Stimulated activated CD4-positive, alpha-beta T cell treated with anti-CD3 and anti-CD28 coated beads, Interleukin-2, amount 100 ng/mL, for 4 hours (primary cell): ENCODE results near the gene ZFR.
"Not testable (repeated sequence)": the region's sequence is repeated elsewhere in the genome, so short reads cannot be mapped to it uniquely, and the experiment has no call there.

Source experiments
- DNase-seq: peaks from one replicate; pipeline ENCODE4 v3.0.0-alpha.2; 2020; ENCODE audit warnings: low read depth

The ZFR gene

DNA sequence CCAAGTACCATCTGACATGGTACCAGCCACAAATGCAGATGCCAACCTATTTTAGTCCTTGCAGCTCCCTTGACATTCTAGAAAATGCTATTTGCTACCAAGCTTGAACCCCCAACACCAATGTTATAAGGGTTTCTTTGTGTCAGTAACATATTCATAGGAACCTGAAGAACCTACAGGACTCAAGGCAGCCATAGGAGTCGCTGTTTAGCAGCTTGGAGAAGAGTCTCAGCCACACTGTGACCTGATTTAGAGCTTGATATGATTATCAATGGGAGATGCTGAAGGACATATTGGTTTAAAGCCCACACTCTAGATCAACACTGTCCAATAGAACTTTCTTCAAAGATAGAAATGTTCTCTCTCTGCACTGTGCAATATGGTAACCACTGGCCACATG is 6.4 kb upstream of the ZFR start:
- no peak for DNase-seq

DNA sequence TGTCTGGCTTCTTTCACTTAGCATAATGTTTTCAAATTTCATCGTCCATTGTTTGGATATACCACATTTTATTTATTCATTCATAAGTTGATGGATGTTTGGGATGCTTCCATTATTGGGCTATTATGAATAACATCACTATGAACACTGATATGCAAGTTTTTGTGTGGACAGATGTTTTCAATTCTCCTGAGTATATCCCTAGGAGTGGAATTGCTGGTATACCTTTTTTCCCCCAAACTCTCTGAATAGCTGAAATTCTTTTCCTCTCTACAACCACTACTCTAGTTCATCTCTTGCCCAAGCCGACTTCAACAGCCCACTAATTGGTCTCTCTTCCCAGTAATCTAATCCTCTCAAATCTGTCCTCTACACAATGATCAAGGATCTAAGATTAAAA is 4.7 kb upstream of the ZFR start:
- DNase-seq = no peak

DNA sequence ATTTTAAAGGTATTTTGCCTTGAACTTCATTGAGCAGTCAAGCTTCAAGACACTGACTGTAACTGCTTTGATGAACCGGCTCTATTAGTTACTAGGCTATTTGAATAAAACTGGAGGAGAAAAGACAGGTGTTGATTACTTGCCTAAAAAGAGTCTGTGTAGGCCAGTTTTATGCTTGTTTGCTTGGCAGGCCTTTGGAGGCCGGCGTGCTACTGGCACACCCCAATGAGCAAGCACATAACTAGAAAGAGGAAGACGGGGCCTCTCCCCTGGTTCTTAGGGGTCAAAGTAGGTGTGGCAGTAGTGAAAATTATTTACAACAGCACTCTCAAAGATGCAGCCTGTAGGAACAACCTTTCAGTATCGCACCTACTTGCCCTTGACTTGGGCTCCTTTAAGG is 2.1 kb upstream of the ZFR start:
- DNase-seq = no peak

DNA sequence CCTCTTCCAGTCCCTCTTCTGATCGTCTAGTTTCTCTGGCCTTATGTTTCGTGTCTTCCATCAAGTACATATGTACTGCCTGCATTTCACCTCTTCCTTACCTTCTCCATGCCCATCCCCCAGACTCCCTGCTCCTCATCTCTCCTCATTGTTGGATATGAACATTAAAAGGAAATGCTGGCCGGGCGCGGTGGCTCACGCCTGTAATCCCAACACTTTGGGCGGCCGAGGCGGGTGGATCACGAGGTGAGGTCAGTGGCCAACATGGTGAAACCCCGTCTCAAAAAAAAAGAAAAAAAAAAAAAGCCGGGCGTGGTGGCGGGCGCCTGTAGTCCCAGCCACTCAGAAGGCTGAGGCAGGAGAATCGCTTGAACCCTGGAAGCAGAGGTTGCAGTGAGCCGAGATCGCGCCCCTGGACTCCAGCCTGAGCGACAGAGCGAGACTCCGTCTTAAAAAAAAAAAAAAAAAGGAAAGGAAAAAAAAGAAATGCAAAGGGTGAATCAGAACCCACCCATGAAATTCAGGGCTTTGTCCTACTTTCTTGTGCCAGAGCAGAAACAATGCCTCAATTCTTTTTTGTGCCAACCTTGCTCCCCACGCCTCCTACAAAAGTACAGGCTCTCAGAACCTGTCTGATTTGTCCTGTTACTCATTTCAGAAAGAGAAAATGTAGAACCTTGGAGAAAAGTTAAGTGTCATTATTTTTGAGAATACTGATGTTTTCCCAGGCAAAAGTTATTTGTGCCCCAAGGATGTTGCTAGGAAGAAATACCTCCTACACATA is 1.5 kb upstream of the ZFR start:
- DNase-seq = no peak

DNA sequence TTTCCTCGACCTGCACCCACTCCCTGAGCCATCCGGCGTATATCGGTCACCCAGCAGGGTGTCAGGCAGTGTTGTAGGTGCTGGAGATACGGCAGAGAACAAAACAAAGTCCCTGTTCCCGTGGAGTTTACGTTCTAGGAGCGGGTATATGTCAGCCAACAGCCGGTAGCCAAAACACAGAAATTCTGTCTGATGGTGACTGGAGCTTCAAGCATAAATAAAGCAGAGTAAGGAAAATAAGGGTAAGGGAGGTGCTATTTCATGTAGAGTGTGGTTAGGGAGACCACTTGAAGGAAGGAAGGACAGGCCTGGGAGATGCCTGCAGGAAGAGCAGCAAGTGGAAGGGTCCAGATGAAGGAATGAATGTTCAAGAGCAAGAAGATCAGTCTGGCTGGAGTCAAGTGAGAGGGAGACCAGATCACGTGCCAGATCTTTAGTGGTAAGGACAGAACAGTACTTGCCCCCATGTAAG is 783 bp upstream of the ZFR start:
- no peak for DNase-seq

DNA sequence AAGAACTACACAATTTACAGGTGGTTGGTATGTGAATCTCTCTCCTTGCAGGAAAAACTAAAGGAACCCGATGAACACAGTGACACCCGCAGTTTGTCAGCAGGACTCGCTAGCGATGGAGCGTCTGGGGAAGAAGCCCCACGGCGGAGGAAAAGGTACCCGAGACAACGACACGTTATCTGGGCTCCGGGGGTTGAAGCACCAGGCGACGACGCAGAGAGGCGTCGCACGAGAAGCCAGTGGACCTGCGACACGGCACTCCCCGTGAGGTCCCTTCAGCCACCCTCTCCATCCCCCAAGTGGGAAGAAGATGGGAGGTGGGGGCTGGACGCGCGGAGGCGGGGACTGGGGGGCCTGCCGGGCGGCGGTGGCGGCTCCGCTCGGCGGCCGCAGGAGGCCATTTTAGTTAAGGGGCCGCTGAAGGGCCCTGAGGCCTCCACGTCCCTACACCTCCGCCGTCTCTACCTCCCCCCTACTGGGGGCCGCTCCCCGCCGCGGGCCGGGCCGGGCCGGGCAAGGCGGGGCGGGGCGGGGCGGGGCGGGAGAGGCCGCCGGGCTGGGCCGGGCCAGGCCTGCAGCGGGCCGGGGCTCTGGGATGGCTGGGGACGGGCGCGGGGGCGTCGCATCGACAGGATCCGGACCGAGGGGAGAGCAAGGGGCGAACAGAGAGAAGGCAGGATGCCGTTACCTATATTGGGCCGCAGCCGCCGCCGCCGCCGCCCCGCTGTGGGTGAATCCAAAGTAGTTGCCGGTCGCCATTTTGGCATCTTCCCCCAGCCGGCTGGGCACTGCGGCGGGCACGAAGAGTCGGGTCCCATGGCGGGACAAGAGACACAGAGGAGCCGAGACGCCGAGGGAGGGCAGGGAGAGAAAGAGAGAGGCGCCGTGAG is 754 bp downstream of the ZFR start:
- peak; percentile 16 for DNase-seq

DNA sequence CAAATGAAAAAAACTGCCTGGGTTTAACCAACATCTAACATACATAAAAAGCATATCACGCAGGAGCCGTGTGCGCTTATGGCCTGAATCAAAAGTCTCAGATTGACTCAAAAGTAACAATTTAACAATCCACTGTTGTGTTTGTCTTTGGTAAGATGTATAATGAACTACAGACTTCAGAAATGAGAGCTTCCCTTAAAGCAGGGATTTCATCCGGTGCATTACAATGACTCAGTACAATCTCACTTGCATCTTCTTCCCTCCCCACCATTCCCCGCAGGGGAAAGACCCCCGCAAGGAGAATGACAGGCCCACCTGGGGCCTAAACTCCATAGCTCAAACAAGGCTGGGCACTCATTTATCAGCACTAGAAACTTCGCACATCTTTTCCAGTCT is 1.4 kb downstream of the ZFR start:
- DNase-seq = no peak

DNA sequence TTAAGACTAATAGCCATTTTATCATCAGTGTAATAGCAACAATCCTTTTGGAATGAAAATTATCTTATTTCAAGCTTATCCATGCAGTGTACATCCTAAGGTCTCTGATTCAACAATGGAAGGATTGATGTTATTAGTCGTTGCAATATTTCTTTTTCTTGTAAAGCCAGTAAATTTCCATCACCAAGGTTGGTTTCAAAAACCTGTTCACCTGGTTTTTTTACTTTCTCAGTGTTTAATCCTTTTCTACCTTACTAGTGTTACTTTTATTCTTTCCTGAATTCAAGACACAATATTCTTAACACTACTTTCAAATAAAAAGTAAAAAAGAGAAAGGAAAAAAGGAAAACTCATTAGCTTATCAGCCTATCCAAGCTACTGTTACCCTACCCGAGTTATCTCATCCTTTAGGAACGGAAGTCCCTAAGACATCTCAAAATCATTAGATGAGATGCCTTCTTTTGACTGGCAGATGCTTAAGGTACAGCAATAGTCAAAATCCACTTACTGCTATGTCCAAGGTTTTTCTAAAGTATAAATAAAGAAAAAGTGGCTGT is 5.4 kb downstream of the ZFR start:
- DNase-seq = no peak

DNA sequence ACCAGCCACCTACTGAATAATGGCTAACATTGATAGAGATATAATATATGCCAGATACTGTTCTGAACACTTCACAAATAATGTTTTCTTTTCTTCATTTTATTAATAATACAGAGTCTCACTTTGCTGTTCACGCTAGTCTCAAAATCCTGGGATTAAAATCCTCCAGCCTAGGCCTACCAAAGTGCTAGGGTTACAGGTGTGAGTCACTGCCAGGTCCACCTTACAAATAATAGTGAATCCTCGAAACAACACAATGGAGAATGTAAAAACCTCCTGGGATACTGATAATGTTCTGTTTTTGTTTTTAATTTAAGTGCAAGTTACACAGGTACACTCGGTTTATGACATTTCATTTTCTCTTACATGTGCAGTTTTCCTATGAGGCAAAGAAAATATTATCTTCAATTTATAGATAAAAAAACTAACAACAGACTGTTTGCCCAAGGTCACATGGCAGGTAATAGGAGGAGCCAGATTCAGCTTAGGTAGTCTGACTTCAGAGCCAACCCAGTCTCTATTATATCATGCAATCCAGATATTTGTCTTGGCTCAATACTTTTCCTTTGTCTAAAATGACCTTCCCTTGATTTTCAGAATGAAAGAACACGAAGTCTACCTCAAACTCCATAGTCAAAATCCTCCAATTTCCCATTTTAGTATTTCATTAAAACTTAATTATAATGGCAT is 7.8 kb downstream of the ZFR start:
- DNase-seq = no peak

DNA sequence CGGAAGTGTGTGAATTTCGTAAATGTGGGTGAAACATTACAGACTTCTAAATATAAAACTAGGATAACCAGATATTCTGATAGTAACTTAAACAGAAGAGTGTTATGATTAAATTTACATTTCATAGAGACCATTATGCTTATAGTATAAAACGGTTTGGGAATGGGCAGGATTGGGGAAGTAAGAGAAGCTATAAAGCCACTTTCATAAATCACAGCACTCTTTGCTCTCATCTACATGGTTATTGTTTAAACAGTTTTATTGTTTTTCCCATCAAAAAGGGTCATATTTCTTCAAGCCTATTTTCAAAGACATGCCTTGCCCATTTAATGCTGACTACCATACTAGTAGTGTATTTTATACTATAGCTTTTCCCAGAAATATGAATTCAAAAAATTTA is 9.2 kb downstream of the ZFR start:
- DNase-seq = no peak

DNA sequence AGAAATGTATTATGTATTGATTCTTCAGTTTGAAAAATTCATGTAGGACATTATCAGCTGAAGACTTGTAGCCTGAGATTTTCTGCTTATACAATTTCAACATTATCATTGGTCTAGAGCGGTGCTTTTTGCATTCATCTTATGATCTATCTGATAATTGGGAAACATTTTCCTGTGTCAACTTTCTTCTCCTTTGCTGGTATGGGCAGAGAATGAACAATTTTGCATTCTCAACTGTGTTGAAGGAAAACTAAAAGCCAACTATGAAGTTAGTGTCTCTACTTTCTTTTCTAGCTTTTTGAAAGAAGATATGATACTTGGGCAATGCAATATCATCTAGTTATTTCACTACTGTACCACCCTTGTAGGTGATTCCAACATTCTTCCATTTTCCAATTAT is 10.3 kb downstream of the ZFR start:
- DNase-seq = no peak

DNA sequence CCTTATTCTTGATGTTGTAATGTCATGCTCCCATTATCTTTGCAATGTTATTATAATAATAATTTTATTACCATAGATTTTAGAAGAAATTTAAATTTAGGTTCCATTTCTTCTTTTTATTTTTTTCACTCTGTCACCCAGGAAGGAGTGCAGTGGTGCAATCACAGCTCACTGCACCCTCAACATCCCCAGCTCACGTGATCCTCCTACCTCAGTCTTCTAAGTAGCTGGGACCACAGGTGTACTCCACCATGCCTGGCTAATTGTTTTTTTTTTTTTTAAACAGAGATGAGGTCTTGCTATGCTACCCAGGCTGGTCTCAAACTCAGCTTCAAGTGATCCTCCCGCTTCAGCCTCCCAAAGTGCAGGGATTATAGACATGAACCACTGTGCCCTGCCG is 11.9 kb downstream of the ZFR start:
- no peak for DNase-seq

DNA sequence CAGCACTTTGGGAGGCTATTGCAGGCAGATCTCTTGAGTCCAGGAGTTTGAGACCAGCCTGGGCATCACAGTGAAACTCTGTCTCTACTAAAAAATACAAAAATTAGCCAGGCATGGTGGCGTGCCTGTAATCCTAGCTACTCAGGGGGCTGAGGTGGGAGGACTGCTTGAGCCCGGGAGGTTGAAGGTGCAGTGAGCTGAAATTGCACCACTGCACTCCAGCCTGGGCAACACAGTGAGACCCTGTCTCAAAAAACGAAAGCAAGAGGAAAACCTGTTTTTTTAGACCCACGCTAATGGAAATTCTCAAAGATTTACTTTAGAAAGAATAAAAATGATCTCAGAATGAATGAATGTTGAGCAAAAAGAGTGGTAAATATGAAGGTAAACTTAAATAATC is 13.7 kb downstream of the ZFR start:
- DNase-seq = not testable (repeated sequence)

DNA sequence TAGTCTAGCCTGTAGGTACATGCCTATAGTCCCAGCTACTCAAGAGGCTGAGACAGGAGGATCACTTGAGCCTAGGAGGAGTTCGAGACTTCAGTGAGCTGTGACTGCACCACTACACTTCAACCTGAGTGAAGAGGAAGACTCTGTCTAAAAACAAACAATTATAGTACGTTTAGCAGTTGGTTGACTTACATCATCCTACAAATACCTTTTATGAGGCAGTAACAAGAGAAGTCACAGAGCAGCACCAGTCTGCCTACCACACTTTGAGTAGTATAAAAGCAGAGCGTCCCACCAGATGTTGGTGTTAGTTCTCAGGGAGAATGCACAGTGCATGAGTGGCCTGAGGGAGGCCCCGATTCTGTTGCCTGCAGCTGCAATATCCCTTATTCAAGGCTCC is 16.1 kb downstream of the ZFR start:
- no peak for DNase-seq

DNA sequence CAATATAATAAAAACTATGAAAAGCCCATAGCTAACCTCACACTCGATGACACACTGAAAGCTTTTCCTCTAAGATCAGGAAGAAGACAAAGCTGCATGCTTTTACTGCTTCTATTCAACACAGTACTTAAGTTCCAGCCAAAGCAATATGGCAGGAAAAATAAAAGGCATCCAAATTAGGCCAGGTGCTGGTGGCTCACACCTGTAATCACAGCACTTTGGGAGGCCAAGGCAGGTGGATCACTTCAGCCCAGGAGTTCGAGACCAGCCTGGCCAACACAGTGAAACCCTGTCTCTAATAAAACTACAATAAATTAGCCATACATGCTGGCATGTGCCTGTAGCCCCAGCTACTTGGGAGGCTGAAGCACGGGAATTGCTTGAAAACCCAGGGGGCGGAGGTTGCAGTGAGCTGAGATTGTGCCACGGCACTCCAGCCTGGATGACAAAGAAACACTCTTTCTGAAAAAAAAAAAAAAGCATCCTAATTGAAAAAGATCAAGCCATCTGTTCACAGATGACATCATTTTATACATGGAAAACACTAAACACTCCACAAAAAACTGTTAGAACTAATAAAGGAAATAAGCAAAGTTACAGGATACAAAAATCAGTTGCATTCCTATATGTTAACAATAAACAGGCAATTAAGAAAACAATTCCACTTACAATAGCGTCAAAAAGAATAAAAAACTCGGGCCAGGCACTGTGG is 17.9 kb downstream of the ZFR start:
- no peak for DNase-seq

DNA sequence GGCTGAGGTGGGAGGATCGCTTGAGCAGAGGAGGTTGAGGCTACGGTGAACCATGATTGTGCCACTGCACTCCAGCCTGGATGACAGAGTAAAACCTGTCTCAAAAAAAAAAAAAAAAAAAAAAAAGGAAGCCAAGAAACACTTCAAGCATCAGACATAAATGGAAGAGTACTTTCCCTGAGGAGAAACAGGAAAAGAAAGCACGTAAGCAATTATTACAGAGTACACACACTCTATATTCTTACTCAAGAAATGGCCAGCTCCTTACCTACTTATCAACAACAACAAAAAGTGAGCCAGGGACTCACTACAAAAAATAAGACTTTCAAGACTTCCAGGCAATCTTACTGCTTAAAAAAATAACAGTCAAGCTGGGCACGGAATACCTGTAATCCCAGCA is 21.8 kb downstream of the ZFR start:
- DNase-seq = no peak

DNA sequence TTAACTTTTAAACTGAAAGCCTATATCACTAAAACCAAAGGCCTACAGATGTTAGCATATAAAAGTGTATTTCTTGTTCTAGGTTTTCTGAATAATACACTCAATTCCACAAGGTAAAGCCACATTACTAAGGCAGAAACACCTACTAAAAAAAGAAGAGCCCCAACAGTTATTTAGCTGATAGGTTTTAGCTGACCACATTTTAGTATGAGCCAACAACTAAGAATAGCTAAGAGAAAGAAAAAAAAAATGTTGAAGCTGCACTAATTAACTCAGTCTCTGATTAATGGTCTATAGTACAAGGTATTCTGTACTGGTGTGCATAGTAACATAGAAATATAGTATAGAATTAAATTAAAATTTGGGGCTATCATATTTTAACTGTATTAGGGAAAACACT is 23.5 kb downstream of the ZFR start:
- DNase-seq = no peak

DNA sequence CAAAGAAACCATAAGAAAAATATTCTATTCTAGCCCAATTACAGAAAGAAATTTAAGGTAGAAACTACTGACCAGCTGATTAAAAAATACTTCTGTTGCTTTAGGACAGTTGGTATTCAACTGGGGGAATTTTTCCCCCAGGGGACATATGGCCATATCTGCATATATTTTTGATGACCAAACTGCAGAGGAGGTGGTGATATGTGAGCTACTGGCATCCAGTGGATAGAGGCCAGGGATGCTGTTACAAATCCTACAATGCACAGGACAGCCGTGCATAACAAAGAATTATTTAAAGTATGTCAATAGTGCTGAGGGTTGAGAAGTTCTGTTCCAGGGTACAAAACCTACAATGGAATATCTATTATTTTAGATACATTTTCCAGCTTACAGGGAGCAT is 24.0 kb downstream of the ZFR start:
- no peak for DNase-seq

DNA sequence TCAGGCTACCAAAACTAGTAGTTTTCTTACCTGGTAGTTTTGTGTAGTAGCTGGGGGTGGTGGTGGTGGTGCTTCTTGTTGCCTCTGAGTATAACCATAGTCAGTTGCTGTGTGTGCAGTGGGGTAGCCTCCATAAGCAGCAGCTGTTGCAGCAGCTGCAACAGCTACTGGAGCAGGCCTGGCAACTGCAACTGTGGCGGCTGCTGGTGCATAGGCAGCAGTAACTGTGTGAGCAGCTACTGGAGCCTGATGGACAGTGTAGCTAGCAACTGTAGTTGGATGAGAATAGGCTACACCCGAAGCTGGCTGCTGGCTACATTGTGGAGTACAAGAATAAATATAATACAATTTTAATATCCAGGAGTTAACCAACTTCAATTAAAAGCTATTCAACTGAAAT is 24.7 kb downstream of the ZFR start:
- no peak for DNase-seq

DNA sequence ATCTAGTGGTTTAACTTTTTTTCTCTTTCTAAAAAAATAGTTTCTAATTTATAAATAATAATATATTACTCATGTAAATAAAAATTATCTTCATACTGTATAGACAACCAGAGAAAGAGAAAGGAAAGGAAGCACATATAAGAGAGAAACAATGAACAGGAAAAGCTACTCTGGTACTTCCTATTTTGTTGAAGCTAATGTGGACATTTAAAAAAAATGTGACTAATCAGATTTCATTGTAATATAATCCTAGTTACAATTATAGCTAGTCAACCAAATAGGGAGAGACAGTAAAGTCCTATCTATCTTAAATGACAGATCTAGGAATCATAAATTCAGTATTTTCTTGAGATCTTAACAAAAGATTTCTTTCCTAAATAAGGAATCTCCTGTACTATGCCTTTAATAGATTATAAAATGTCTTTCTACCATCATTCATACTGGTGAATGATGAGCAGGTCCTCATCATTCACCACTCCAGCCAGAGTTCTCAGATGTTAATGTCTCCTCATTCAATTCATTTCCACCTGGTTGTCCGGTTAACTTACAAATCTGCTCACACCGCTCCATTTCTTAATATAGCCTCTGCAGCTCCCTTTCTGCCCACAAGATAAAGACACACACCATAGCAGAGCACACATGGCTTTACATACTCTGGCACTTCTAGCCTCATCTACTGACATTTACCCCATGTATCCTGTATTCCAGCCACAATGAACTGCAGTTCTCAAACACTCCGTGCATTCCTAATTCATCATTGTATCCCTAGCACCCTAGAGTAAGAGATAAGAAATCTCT is 30.9 kb downstream of the ZFR start:
- DNase-seq = no peak

DNA sequence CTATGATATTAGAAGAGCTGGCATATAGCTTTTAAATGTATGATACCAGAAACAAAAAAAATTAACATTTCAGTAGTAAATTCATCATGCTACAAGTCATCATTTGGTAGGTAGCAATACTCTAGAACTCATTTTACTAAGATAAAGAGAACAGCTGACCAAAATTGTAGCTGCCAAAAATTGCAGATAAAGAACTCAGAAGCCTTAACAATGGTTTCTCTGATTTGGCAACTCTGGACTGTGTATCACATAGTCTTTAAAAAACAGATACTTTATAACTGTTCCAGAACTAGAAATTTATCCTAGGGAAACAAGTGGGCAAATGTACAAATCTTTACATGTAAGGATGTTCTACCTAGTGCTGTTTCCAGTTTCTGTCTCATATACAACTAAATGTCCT is 33.9 kb downstream of the ZFR start:
- DNase-seq = no peak
